Testis (tissue), 3 donors: ENCODE results near the gene MACROD2. TPM values are rescaled to one million over a fixed set of nuclear protein-coding genes. Genes with fewer than 3 reads are reported as not detected.

Source experiments
- DNase-seq: peaks from one replicate; pipeline ENCODE4 v3.0.0-alpha.2; 2019
- H3K27ac ChIP-seq, 2 donors: fragments of 200-600 bp; sonication (generic); one replicate each; pipeline ENCODE4 v1.5.1; 2019
- H3K27me3 ChIP-seq: fragments of 200-600 bp; sonication (generic); one replicate; pipeline ENCODE4 v1.5.1; 2019
- H3K36me3 ChIP-seq: fragments of 200-600 bp; sonication (generic); one replicate; pipeline ENCODE4 v1.5.1; 2017; ENCODE audit warnings: low read depth; ENCODE audit errors: missing control alignments
- H3K4me1 ChIP-seq: fragments of 200-600 bp; sonication (generic); one replicate; pipeline ENCODE4 v1.5.1; 2019
- H3K4me3 ChIP-seq, 2 donors: fragments of 200-600 bp; sonication (generic); one replicate each; pipeline ENCODE4 v1.5.1; 2017 to 2019
- H3K9me3 ChIP-seq: fragments of 200-600 bp; sonication (generic); one replicate; pipeline ENCODE4 v1.5.1; 2017
- CTCF ChIP-seq, 3 experiments: fragments of 450-650 bp in 2 of 3; fragments of 200-600 bp in 1 of 3; sonication (generic) in 1 of 3; IDR thresholded peaks; one replicate each; pipeline ENCODE4 v1.5.1; 2016 to 2019; ENCODE audit warnings: antibody characterized with exemption in 3 of 3, mild to moderate bottlenecking in 2 of 3, moderate library complexity in 1 of 3
- POLR2A ChIP-seq: fragments of 450-650 bp; IDR thresholded peaks from one replicate; pipeline ENCODE4 v1.6.1; 2017; ENCODE audit warnings: antibody characterized with exemption, mild to moderate bottlenecking, moderate library complexity
- WGBS, 2 donors: methylation state at CpG; one replicate each; pipeline ENCODE4 v1.1.5; 2018; 5-methylcytosine and 5-hydroxymethylcytosine counted together
- intact Hi-C: fragments of 100-400 bp; cut with DNase I; formaldehyde crosslinking; loops from one replicate; pipeline ENCODE4 v1.15.1; 2023; ENCODE audit warnings: low total_unique reads
- polyA plus RNA-seq: library from polyadenylated mRNA; stranded (reverse); fragments of 350-450 nt; fragmentation: Illumina TruSeq; extraction: RNeasy Lipid Tissue Mini Kit (QIAGEN cat#74804); gene quantifications from one replicate; pipeline ENCODE4 v1.2.3, GENCODE V29; 2014; ENCODE audit warnings: low read depth, low replicate concordance; ENCODE audit not compliant: insufficient read depth
- total RNA-seq, 2 donors: library from RNA; depleted of rRNA; stranded (reverse); fragments of >200 nt; gene quantifications; one replicate each; pipeline ENCODE4 v1.2.3, GENCODE V29; 2016

MACROD2 gene
- total and polyA plus RNA-seq, 3 donors from 2014 or later, result 12.6 to 20.6 (median 16.8) TPM

- H3K27ac ChIP-seq, result no peak overlapping the region
- DNase-seq, result no peak
- TF ChIP-seq CTCF (IDR thresholded peaks at IDR 0.05) (no peak), POLR2A (no peak)
- H3K4me3 ChIP-seq, result no peak overlapping the region
- no peaks in the 10 kb centered on the region for H3K27me3 ChIP-seq
- H3K9me3 ChIP-seq, result no peaks in the 10 kb centered on the region
- no peaks in the 10 kb centered on the region for H3K36me3 ChIP-seq
- intact Hi-C loops, result no loop called here
- H3K4me1 ChIP-seq, result no peaks in the 10 kb centered on the region
- 95 to 100% methylated on average over 2 of the region's 2 CpGs for whole genome bisulfite sequencing, 2 donors
These were observed 886.2 kb downstream of the MACROD2 start for GRCh38 chr20:14881518-14881917.

- Histone ChIP-seq H3K36me3 (no peaks in the 10 kb centered on the region), H3K4me3 (no peak overlapping the region), H3K9me3 (no peaks in the 10 kb centered on the region), H3K4me1 (no peaks in the 10 kb centered on the region), H3K27ac (no peak overlapping the region), H3K27me3 (no peaks in the 10 kb centered on the region)
- TF ChIP-seq POLR2A, result no peak
- TF ChIP-seq CTCF (IDR thresholded peaks at IDR 0.05), result no peak
- intact Hi-C loops, result no loop called here
- 74 to 95% methylated on average over 2 of the region's 2 CpGs for WGBS, 2 donors
- no peak for DNase-seq
These were observed 886.8 kb downstream of the MACROD2 start for GRCh38 chr20:14882157-14882556.

GRCh38 chr20:14882846-14883245 lies 887.5 kb downstream of the MACROD2 start:
- Histone ChIP-seq H3K27me3 (no peaks in the 10 kb centered on the region), H3K27ac (no peak overlapping the region), H3K4me1 (no peaks in the 10 kb centered on the region), H3K9me3 (no peaks in the 10 kb centered on the region), H3K36me3 (no peaks in the 10 kb centered on the region), H3K4me3 (no peak overlapping the region)
- DNase-seq, result no peak
- intact Hi-C loops, result no loop called here
- no peak for TF ChIP-seq CTCF (IDR thresholded peaks at IDR 0.05)
- no peak for TF ChIP-seq POLR2A

- intact Hi-C loops, result no loop called here
- TF ChIP-seq CTCF (IDR thresholded peaks at IDR 0.05) (no peak), POLR2A (no peak)
- 75 to 98% methylated on average over 1 of the region's 1 CpG for WGBS, 2 donors
- no peak overlapping the region for H3K27ac ChIP-seq
- no peaks in the 10 kb centered on the region for H3K27me3 ChIP-seq
- no peaks in the 10 kb centered on the region for H3K36me3 ChIP-seq
- H3K4me1 ChIP-seq, result no peaks in the 10 kb centered on the region
- H3K9me3 ChIP-seq, result no peaks in the 10 kb centered on the region
- DNase-seq, result no peak
- H3K4me3 ChIP-seq, result no peak overlapping the region
These were observed 888.0 kb downstream of the MACROD2 start for GRCh38 chr20:14883324-14883723.

- H3K27ac ChIP-seq, result no peak overlapping the region
- no peaks in the 10 kb centered on the region for H3K36me3 ChIP-seq
- no peaks in the 10 kb centered on the region for H3K4me1 ChIP-seq
- WGBS, 2 donors, result 93 to 100% methylated on average over 1 of the region's 1 CpG
- H3K4me3 ChIP-seq, result no peak overlapping the region
- TF ChIP-seq POLR2A, result no peak
- H3K27me3 ChIP-seq, result no peaks in the 10 kb centered on the region
- no peak for DNase-seq
- intact Hi-C loops, result no loop called here
- no peaks in the 10 kb centered on the region for H3K9me3 ChIP-seq
These were observed 890.3 kb downstream of the MACROD2 start for GRCh38 chr20:14885661-14886060.
